ENCODE data around the gene DNAJC18.
"Not testable (repeated sequence)": the region's sequence is repeated elsewhere in the genome, so short reads cannot be mapped to it uniquely, and the experiment has no call there.

The DNAJC18 gene

DNA sequence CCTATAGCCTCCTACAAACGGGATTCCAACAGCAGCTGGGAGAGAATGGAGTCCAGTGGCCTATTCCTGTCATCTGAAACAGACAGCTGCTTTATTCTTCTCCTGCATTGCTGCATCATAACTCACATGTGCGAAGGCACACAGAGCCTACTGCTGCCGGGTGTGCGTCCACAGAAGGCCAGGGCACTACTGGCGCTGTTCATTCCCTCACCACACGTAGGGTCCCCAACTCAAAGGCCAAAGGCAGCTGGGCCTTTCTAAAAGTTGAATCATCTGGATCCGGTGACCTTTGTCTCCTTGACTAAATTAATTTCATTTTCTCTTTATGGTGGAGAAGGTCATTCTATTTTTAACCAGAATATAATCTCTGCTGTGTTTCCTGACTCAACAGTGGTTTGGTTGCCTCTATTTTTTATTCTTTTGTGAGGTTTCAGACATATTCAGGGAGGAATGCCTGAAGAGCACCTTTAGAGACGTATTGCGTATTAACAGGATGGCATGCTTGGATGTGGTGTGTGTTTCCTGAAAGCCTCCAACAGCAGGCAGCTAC lies 24.7 kb downstream of the DNAJC18 start:
- DNase-seq: no peak
- TF ChIP-seq, protein P1, sequence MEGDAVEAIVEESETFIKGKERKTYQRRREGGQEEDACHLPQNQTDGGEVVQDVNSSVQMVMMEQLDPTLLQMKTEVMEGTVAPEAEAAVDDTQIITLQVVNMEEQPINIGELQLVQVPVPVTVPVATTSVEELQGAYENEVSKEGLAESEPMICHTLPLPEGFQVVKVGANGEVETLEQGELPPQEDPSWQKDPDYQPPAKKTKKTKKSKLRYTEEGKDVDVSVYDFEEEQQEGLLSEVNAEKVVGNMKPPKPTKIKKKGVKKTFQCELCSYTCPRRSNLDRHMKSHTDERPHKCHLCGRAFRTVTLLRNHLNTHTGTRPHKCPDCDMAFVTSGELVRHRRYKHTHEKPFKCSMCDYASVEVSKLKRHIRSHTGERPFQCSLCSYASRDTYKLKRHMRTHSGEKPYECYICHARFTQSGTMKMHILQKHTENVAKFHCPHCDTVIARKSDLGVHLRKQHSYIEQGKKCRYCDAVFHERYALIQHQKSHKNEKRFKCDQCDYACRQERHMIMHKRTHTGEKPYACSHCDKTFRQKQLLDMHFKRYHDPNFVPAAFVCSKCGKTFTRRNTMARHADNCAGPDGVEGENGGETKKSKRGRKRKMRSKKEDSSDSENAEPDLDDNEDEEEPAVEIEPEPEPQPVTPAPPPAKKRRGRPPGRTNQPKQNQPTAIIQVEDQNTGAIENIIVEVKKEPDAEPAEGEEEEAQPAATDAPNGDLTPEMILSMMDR (IDR thresholded peaks at IDR 0.05; ENCODE audit: low read depth, low read length): no peak
- Histone ChIP-seq H3K27me3 (no peaks in the 10 kb centered on the region), H3K4me3 (ENCODE audit: low read depth, low read length) (no peak overlapping the region), H3K9me3 (no peaks in the 10 kb centered on the region), H3K4me1 (no peaks in the 10 kb centered on the region), H3K36me3 (peaks cover 11% of the 10 kb centered on the region)

DNA sequence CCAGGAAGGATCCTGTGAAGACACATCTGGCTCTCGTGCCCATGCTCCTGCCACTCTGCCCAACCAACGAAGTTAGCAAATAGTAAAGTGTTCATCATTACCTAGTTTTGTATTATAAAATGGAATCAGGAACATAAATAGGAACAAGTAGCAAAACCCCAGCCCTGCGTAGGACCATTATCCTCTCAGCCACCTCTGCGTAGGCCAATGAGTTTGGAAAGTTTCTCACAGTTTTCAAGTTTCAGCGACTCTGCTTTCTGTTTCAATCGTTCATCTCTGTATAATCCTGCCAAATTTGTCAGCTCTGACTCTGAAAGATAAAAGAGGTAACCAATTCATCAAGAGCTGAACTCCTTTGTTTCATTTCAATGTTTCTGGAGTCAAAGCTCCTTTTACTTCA lies 25.4 kb downstream of the DNAJC18 start:
- H3K36me3 ChIP-seq: peaks cover 5% of the 10 kb centered on the region
- H3K27me3 ChIP-seq: no peaks in the 10 kb centered on the region
- H3K4me3 ChIP-seq (ENCODE audit: low read depth, low read length): no peak overlapping the region
- no peaks in the 10 kb centered on the region for H3K4me1 ChIP-seq
- H3K9me3 ChIP-seq: no peaks in the 10 kb centered on the region
- no peak for DNase-seq
- TF ChIP-seq, protein P1 (IDR thresholded peaks at IDR 0.05; ENCODE audit: low read depth, low read length): no peak

DNA sequence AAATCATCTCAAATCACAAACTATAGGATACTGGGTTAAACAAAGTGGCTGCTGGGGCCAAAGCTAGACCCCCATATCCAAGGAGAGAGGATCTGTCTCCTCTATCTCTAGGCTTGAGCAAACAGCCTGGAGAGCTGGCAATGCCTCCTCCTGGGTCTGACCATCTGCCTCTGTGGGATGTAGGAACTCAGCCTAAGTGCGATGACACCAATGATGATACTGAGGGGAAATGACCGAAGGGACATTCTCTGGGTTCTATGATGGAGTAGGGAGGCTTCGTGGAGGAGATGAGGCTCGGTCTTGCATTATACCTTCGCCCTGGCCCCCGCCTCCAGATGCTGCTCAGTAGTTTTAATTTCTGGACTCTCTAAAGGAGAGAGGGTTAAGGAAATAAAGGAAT lies 26.2 kb downstream of the DNAJC18 start:
- Histone ChIP-seq H3K4me3 (ENCODE audit: low read depth, low read length) (no peak overlapping the region), H3K27me3 (no peaks in the 10 kb centered on the region), H3K36me3 (peaks cover 5% of the 10 kb centered on the region), H3K4me1 (no peaks in the 10 kb centered on the region), H3K9me3 (no peaks in the 10 kb centered on the region)
- TF ChIP-seq, protein P1 (IDR thresholded peaks at IDR 0.05; ENCODE audit: low read depth, low read length): no peak
- DNase-seq: no peak

DNA sequence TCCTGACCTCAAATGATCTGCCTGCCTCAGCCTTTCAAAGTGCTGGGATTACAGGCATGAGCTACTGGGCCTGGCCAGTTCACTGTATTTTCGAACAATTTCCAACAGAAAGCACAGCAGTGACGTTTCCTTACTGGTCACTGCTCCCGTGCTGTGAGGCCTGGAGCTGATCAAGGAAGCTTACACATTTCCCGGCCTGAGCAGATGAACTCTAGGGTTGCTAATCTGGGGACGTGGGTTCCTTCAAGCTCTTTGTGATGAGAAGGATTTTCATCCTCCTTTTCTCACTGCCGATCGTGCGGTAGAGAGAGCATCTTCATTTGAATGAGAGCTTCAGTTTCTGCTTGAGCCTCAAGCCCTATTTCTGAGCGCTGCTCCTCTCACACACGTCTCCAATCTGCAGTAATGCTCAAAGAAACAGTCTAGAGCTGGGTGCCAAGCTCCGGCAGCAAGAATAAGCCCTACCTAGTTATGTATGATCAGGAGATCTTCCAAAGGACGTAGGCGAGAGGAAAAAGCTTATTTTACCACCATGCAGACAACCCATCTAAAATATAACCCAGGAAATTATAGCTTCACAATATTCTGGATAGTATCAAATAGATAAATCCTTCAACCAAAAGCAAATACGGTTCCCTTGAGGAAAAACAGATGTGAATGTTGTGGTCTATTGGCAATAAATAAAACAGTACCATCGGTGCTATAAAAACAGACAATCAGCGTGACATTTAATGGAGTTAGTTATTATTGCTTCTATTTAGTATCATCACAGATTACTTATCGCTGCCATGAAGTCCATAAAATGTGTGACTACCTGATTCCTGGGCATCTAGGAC lies 28.1 kb downstream of the DNAJC18 start:
- H3K9me3 ChIP-seq: no peaks in the 10 kb centered on the region
- H3K4me3 ChIP-seq (ENCODE audit: low read depth, low read length): no peak overlapping the region
- H3K27me3 ChIP-seq: no peaks in the 10 kb centered on the region
- no peaks in the 10 kb centered on the region; the same call in none of the 2 replicates for H3K36me3 ChIP-seq
- TF ChIP-seq, protein P1 (IDR thresholded peaks at IDR 0.05; ENCODE audit: low read depth, low read length): no peak
- DNase-seq: no peak
- no peaks in the 10 kb centered on the region for H3K4me1 ChIP-seq

DNA sequence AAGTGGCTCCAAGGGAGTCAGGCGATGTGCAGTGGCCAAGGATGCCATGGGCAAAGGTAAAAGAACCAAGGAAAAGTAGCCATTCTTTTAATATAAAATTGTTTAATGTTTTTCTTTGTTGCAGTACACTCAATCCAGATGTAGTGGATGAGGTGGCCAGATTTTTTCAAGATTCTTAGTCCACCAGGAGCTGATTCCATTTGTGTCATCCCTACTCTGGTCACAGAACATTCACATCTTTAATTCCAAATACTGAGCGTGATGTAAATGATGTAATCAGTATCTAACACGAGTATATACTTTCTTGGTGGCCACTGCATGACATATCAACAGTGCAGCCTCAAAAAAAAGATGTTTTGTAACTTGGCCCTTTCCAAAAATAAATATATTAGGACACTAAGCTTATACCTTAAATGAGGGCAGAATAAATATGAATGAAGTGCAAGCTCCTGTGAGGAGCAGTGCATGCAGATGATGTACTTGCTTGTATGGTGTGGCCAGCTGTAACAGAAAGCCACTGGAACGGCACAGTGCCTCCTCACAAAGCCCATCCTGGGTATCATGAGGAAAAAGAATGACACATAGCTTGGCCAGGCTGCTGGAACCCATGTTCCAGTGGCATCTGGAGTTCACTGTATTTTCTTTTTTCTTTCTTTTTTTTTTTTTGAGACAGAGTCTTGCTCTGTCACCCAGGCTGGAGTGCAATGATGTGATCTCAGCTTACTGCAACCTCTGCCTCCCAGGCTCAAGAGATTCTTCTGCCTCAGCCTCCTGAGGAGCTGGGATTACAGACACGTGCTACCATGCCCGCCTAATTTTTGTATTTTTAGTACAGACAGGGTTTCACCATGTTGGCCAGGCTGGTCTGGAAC lies 29.0 kb downstream of the DNAJC18 start:
- Histone ChIP-seq H3K27me3 (no peaks in the 10 kb centered on the region), H3K9me3 (no peaks in the 10 kb centered on the region), H3K4me3 (ENCODE audit: low read depth, low read length) (no peak overlapping the region), H3K36me3 (no peaks in the 10 kb centered on the region; the same call in 1 of the 2 replicates), H3K4me1 (no peaks in the 10 kb centered on the region)
- TF ChIP-seq, protein P1 (IDR thresholded peaks at IDR 0.05; ENCODE audit: low read depth, low read length): no peak
- DNase-seq: no peak

DNA sequence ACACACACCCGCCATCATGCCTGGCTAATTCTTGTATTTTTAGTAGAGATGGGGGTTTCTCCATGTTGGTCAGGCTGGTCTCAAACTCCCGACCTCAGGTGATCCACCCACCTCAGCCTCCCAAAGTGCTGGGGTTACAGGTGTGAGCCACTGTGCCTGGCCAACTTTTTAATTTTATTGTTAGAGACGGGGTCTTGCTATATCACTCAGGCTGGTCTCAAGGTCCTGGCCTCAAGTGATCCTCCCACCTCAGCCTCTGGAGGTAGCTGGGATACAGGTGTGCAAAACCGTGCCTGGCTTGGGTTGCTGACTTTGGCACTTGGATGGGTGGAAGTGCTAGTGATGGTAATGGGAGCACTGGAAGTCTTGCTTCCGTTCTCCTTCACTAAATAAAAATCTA lies 30.2 kb downstream of the DNAJC18 start:
- H3K36me3 ChIP-seq; H3K9me3 ChIP-seq; DNase-seq; H3K4me1 ChIP-seq; H3K27me3 ChIP-seq; H3K4me3 ChIP-seq (ENCODE audit: low read depth, low read length): not testable (repeated sequence)

Measured in BE2C (cell line).